Astrocyte of the cerebellum (primary cell): ENCODE data around the gene CYFIP1.

Experiments
- DNase-seq: peaks from one replicate; pipeline ENCODE4 v3.0.0-alpha.2; 2011; ENCODE audit warnings: low read depth
- H3K4me3 ChIP-seq: 2 replicates; pipeline ENCODE4 v1.5.1; 2011; ENCODE audit warnings: mild to moderate bottlenecking, low read depth, low read length, moderate library complexity
- in situ Hi-C: cut with HindIII; loops from 2 replicates; pipeline ENCODE4 v1.10.0; 2017; ENCODE audit warnings: low sequenced_read_pairs
- TF ChIP-seq, protein P1 (sequence below): IDR thresholded peaks from 2 replicates; pipeline ENCODE4 v1.5.1; 2012; ENCODE audit warnings: low read length, low read depth, moderate library complexity, mild to moderate bottlenecking; ENCODE audit errors: missing control alignments

Gene CYFIP1

DNA sequence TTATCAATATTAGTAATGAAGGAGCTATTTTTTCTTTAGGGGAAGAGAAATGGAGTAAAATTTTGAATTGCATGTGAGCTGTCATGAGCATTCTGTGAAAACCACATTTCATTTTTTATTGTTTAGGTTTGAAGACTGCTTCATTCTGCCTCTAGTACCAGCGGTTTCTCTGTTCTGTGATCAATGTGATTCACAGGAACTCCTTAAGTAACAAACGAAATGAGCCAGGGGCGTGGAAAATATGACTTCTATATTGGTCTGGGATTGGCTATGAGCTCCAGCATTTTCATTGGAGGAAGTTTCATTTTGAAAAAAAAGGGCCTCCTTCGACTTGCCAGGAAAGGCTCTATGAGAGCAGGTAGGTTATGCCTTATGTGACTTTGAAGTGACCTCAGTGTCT, 128.7 kb downstream of the CYFIP1 start:
- in situ Hi-C loops, result no loop called here
- TF ChIP-seq, protein P1, sequence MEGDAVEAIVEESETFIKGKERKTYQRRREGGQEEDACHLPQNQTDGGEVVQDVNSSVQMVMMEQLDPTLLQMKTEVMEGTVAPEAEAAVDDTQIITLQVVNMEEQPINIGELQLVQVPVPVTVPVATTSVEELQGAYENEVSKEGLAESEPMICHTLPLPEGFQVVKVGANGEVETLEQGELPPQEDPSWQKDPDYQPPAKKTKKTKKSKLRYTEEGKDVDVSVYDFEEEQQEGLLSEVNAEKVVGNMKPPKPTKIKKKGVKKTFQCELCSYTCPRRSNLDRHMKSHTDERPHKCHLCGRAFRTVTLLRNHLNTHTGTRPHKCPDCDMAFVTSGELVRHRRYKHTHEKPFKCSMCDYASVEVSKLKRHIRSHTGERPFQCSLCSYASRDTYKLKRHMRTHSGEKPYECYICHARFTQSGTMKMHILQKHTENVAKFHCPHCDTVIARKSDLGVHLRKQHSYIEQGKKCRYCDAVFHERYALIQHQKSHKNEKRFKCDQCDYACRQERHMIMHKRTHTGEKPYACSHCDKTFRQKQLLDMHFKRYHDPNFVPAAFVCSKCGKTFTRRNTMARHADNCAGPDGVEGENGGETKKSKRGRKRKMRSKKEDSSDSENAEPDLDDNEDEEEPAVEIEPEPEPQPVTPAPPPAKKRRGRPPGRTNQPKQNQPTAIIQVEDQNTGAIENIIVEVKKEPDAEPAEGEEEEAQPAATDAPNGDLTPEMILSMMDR, result no peak
- DNase-seq, result no peak
- H3K4me3 ChIP-seq, result no peak overlapping the region

DNA sequence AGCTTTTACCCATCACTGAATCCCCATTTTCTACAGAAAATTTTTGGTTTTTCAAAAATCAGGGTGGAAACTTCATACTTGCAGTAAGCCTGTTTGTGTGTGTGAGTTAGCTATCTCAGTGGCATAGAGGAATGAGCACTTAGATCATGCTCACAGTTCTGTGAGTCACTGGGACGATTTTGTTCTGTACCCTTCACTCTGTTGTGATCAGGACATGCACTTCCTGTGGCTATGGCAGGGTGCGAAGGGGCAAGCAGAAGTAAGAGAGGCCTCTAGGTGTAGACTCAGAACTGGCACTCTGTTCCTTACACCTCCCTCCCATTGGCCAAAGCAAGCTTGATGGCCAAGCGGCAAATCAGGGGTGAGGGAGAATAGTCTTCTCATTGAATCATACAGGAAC, 130.1 kb downstream of the CYFIP1 start:
- in situ Hi-C loops, result no loop called here
- no peak overlapping the region for H3K4me3 ChIP-seq
- DNase-seq, result no peak

DNA sequence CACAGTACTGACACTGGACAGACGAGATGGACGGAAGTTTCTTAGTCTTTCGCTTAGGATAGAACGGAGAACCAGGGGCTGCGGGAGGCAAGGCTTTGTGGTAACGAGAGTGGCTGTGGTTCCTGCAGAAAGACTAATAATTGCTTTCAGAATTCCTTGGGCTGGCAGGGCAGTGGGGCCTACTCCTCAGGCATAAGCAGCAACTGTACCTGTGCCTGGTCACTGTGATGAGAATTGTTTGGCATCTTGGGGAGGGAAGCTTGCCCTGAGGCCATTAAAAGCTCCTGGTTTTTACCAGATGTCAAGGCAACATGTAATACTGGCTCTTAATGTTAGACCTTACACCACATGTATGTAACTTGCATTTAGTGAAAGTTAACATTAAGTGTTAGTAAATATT, 134.1 kb downstream of the CYFIP1 start:
- H3K4me3 ChIP-seq, result no peak overlapping the region
- in situ Hi-C loops, result no loop called here
- TF ChIP-seq, protein P1, result no peak
- DNase-seq, result no peak

More for the DNA sequence above, 130.1 kb downstream of the CYFIP1 start:
- TF ChIP-seq, protein P1, result no peak

DNA sequence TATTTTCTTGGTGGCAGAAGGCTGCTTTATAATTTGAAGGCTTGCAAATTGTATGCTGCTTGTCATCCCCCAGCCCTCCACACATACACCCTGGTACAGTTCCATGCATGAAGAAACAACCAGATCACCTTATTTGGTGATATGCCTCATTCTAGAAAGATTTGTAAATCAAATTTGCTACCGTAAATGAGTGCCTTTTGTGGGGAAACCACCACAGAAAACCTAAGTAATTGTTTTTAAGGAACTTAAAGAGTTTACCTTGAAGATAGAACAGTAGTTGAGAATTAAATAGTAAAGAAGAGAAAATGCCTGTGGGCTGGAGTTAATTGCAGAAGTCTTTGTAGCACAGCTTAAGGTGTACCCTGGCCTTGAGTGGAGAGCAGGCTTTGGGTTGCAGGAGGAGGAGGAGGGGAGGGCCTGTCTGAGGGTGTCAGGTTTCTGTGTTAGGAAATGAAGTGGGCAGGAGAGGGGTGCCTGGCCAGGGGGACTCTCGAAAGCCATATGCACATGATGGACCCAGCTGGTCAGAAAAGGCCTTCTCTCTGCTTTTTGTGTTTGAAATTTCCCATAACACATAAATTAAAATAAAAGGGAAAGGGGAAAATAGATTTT, 134.8 kb downstream of the CYFIP1 start:
- in situ Hi-C loops, result no loop called here
- TF ChIP-seq, protein P1, result no peak

GRCh38 chr15:22844421-22845288, 135.5 kb downstream of the CYFIP1 start:
- DNase-seq, result no peak
- in situ Hi-C loops, result no loop called here
- no peak overlapping the region for H3K4me3 ChIP-seq
- TF ChIP-seq, protein P1, result no peak

More for the DNA sequence above, 134.8 kb downstream of the CYFIP1 start:
- no peak for DNase-seq
- no peak overlapping the region for H3K4me3 ChIP-seq

DNA sequence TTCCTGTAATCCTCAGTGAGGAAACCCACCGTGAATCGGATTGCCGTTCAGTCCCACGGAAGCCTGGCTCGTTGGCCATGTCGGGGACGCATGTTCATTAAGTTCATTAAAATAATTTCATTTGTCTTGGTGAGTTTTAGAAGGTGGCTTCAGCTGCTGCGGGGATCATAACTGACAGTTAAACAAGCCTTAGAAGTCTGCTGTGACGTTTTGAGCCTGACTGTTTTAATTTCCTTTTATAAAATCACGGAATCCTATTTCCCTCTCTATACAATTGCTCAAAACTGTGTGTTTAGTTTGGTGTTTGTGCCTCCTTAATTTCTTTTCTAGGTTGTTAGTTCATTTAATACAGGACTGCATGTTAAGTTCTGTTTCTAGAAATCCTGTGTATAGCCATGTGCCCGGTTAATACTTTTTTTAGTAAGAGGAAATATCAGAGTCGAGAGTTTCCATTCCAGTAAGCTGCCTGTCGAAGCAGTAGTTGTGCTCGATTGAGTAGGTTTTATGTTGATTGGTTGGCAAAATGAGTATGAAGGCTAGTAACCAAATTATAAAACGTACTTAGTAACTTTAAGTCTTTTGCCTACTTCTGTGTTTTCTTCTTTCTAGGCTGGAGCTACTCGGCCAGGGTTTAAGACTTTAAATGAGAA, 141.0 kb downstream of the CYFIP1 start:
- in situ Hi-C loops, result no loop called here
- TF ChIP-seq, protein P1, result no peak
- H3K4me3 ChIP-seq, result peak overlapping the region; percentile 94
- DNase-seq, result no peak
